Mesendoderm (in vitro differentiated cells): ENCODE data around the gene ASTN2. TPM values are rescaled to one million over a fixed set of nuclear protein-coding genes. Genes with fewer than 3 reads are reported as not detected.

Source experiments
- small RNA-seq: library from polyadenylated mRNA; stranded (forward); fragments of <200 nt; extraction: miRNeasy Mini kit (QIAGEN cat#:217004); gene quantifications from one replicate; pipeline ENCODE3, GENCODE V24; 2013; ENCODE audit not compliant: insufficient read depth

ASTN2 gene

Small RNA genes within 50 kb of the gene (small RNA-seq; reads per million reads assigned to genes)
- not detected for gene SNORA70C
